ENCODE data around the gene RNF151.

Gene RNF151

DNA sequence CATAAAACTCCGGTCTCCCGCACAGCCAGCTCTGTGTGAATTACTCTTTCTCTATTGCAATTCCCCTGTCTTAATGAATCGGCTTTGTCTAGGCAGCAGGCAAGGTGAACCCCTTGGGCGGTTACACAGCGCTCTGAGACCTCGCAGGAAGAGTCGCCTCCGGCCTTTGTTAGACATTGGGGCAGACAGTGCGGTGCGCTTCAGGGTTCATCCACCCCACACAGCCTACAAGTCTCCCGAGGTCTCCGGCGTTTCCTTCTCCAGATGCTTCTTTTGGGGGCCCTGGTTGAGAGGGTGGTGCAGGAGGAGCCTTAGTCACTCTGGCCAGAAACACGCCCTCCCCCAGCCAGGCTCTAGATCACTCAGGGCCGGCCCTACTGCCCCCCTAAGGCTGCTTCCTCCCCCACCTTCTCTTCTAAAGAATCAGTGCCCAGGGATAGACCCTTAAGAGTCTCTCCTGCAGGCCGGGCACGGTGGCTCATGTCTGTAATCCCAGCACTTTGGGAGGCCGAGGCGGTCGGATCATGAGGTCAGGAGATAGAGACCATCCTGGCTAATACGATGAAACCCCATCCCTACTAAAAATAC is 21.9 kb upstream of the RNF151 start:
- Histone ChIP-seq H3K27ac (no peak overlapping the region), H3K4me3 (no peak overlapping the region)
- TF ChIP-seq, protein P1, sequence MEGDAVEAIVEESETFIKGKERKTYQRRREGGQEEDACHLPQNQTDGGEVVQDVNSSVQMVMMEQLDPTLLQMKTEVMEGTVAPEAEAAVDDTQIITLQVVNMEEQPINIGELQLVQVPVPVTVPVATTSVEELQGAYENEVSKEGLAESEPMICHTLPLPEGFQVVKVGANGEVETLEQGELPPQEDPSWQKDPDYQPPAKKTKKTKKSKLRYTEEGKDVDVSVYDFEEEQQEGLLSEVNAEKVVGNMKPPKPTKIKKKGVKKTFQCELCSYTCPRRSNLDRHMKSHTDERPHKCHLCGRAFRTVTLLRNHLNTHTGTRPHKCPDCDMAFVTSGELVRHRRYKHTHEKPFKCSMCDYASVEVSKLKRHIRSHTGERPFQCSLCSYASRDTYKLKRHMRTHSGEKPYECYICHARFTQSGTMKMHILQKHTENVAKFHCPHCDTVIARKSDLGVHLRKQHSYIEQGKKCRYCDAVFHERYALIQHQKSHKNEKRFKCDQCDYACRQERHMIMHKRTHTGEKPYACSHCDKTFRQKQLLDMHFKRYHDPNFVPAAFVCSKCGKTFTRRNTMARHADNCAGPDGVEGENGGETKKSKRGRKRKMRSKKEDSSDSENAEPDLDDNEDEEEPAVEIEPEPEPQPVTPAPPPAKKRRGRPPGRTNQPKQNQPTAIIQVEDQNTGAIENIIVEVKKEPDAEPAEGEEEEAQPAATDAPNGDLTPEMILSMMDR (IDR thresholded peaks at IDR 0.05): no peak
- no peak for DNase-seq (ENCODE audit: low spot score)

DNA sequence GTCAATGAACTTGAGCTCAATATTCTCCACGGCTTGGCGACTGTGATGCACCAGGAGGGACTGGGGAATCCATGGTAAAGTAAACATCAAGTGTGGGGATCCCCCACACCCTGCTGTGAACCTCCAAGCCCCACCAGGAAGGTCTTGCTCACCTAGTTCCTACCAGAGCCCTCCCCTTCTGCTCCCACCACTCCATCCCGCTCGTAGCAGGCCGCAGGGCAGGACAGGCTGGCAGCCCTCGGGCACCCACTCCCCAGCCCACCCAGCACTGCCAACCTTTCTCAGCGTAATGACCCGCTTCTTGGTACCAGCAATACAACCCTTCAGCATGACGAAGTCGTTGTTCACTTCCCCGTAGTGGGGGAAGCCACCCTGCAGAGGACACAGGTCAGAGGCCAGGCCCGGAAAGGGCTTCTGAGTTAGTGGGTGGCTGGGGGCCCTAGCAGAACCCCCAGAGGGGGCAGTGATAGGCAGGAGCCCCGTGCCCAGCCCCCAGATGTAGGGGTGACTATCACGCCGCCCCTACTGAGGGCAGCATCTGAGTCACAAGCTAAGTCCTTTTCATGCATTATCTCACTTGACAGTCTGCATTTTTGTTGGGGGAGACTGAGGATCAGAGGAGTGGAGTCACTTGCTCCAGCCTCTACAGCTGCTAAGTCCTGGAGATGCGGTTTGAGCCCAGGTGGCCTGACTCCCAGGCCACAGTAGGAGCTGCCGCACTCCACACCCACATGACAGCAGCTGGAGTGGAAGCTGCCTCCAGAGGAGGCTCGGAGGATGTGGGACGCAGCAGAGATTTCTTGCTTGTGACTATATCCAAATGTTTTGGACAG is 20.9 kb upstream of the RNF151 start:
- Histone ChIP-seq H3K27ac (no peak overlapping the region), H3K4me3 (no peak overlapping the region)
- TF ChIP-seq, protein P1 (IDR thresholded peaks at IDR 0.05): no peak
- no peak for DNase-seq (ENCODE audit: low spot score)

DNA sequence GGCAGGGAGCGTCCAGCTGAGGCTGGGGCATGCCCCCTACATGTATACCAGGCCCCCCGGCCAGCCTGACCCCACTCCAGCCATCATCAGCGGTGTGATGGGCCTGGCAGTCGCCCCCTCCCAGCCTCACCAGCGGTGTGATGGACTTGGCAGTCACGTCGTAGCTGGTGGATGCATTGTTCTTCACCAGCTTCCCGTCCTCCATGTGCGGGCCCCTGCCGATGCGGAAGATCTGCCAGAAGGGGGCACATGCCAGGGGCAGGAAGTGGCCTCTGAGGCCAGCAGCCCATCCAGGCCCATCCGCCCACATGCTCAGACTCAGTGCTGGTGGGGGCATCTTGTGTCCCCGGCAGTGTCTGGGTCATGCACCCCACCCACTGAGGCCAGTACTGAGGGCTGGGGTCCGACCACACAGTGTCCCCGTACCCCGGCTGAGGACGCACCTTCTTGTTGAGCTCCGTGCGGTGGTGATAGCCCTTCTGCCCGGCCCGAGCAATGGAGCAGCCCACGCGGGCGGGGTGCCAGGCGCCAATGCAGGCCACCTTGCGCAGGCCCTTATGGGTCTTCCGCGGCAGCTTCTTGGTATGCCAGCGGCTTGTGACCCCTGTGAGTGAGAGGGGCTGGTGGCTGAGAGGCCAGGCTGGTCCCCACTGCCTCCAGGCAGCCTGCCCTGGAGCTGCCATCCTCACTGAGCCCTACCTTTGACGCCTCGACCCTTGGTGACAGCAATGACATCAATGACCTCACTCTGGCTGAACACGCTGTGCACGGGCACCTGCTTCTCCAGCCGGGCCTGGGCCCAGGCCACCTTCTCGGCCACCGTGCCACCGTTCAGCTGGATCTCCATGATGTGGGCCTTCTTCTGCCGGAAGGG is 19.9 kb upstream of the RNF151 start:
- TF ChIP-seq, protein P1 (IDR thresholded peaks at IDR 0.05): no peak
- DNase-seq (ENCODE audit: low spot score): no peak
- no peak overlapping the region for H3K27ac ChIP-seq
- no peak overlapping the region for H3K4me3 ChIP-seq

DNA sequence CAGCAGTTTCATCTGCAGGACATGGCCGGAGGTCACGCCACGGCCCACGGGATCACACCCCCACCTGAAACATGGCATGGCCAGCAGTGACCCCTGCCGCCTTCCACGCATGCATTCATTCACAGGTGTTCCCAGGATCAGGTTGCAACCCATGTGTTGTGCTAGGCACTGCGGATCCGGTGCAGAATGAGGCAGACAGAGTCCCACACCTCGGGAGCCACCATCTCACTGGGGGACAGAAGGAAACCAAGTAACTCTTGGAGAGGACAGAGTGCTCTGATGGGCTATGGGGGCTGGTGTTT is 19.3 kb upstream of the RNF151 start:
- Histone ChIP-seq H3K4me3 (no peak overlapping the region), H3K27ac (no peak overlapping the region)
- DNase-seq (ENCODE audit: low spot score): no peak
- TF ChIP-seq, protein P1 (IDR thresholded peaks at IDR 0.05): no peak

DNA sequence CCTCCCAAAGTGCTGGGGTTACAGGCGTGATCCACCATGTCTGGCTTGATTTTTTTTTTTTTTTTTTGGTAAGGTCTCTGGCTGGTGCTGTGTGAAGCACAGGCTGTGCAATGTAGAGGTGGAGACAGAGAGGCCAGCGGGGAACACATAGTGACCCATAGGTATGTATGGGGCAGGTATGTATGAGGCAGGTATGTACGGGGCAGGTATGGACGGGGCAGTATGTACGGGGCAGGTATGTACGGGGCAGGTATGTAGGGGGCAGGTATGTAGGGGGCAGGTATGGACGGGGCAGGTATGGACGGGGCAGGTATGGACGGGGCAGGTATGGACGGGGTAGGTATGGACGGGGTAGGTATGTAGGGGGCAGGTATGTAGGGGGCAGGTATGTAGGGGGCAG is 17.1 kb upstream of the RNF151 start:
- no peak for DNase-seq (ENCODE audit: low spot score)
- no peak overlapping the region for H3K4me3 ChIP-seq
- H3K27ac ChIP-seq: no peak overlapping the region
- TF ChIP-seq, protein P1 (IDR thresholded peaks at IDR 0.05): no peak

DNA sequence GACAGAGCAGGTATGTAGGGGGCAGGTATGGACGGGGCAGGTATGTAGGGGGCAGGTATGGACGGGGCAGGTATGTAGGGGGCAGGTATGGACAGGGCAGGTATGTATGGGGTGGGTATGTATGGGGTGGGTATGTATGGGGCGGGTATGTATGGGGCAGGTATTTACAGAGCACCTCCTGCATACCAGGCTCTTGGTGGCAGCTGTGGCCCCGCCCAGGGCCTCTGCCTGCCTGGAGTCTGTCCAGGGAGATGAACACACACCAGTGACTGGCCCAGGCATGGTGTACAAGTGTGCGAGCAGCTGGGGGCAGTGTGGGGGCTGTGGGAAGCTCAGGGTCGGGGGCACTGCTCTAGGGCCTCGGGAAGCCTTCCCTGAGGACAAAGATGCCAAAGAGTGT is 16.6 kb upstream of the RNF151 start:
- Histone ChIP-seq H3K27ac (no peak overlapping the region), H3K4me3 (no peak overlapping the region)
- no peak for DNase-seq (ENCODE audit: low spot score)
- TF ChIP-seq, protein P1 (IDR thresholded peaks at IDR 0.05): no peak

Measured in coronary artery (tissue), 2 donors.